Suprapubic skin (tissue), 4 donors: ENCODE results near the gene CA12.

ENCODE experiments used
- CTCF ChIP-seq, 2 donors: fragments of 200-600 bp in 1 of 2; fragments of 450-650 bp in 1 of 2; sonication (generic) in 1 of 2; IDR thresholded peaks; one replicate each; pipeline ENCODE4 v1.5.1; 2016 to 2019; ENCODE audit warnings: antibody characterized with exemption in 2 of 2, mild to moderate bottlenecking in 1 of 2, moderate library complexity in 1 of 2
- POLR2A ChIP-seq, 2 donors: fragments of 450-650 bp; IDR thresholded peaks; one replicate each; pipeline ENCODE4 v1.6.1; 2017; ENCODE audit warnings: antibody characterized with exemption in 2 of 2, mild to moderate bottlenecking in 2 of 2, moderate library complexity in 2 of 2
- POLR2AphosphoS5 ChIP-seq, 3 donors: sonication (generic); formaldehyde crosslinking; IDR thresholded peaks; one replicate each; pipeline ENCODE4 v1.6.1; 2017; ENCODE audit warnings: antibody characterized with exemption in 3 of 3

GRCh38 chr15:63277038-63277892, 104.4 kb downstream of the CA12 start, which contains the start of gene APH1B:
- no peak for TF ChIP-seq POLR2A (IDR thresholded peaks at IDR 0.05)
- TF ChIP-seq CTCF (IDR thresholded peaks at IDR 0.05), result no peak
- TF ChIP-seq POLR2AphosphoS5 (IDR thresholded peaks at IDR 0.05), result peak in 2 of 3 donors; percentile 9 to 51
